HG03066 (cell line): ENCODE measurements around the gene MBNL1.

Experiments used
- ATAC-seq: cut with Tn5 transposase; IDR thresholded peaks from one replicate; pipeline ENCODE4 v1.9.1; 2021; ENCODE audit warnings: low read depth; ENCODE audit not compliant: unreplicated experiment

Gene MBNL1

GRCh38 chr3:152466784-152467183, 198.1 kb downstream of the MBNL1 start:
- ATAC-seq, result peak; percentile 51

DNA sequence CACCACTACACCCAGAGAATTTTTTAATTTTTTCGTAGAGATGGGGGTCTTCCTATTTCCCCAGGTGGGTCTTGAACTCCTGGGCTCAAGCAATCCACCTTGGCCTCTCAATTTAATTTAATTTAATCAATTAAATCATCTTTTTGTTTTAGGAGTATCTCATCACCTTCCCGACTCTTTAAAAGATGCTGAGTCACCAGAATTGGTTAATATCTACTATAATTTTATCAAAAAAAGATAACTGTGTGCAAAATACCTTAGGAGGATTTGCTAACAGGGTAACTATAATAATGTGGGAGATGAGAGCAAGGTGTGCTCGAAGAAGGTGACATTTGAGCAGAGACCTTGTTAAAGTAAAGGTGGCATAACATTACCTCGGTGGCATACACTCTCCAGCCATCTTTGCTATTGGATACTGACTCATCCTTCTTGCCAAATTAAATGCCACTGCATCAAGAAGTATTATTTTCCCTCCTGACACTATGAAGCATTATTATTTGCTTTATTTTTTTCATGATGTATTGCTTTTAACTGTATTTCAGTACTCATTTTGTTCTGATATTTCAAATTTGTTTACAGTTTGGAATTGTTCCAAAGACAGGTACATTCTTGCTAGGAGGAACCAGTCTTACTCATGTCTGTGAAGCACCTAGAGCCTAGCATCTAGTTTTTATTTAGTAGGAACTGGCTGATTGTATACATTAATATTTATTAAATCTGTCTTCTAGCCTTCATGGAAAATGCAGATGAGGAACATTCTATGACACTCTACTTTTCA, 200.7 kb downstream of the MBNL1 start:
- no peak for ATAC-seq

DNA sequence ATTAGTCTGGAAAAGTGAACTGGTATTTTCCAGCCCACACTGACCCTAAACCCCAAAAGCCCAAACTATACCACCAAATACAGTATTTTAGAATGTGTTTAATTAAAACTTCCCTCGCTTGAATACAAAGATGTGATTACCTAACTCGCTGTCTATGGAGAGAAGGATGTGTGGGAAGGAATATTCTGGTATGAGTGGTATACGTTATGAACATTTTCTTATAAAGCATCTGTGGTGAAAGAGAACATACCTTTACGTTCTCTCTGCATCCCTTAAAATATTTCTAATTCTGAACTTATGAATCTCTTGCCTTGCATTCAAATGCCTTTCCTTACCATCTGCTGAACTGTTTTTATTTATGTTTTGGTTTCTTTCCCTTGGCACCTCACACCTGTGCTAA, 201.4 kb downstream of the MBNL1 start:
- ATAC-seq, result no peak

DNA sequence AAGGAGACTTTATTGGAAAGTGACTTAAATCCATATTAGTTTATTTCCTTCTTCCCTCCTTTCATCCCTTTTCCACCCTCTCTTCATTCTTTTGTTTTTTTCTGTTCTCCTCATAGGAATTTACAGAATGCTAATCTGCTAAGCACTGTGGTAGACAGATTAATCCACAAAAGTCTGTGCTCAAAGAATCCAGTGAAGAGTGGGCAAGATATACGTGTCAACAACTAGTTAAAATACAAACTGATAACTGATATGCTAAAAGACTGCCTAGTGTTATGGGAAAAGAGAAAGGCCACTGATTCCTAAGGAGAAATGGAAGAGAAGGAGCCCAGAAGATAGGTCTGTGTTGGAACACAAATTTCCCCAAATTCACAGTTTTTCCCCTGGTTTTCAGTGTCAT, 202.2 kb downstream of the MBNL1 start:
- no peak for ATAC-seq

GRCh38 chr3:152471814-152472671, 203.3 kb downstream of the MBNL1 start:
- ATAC-seq, result peak; percentile 69

DNA sequence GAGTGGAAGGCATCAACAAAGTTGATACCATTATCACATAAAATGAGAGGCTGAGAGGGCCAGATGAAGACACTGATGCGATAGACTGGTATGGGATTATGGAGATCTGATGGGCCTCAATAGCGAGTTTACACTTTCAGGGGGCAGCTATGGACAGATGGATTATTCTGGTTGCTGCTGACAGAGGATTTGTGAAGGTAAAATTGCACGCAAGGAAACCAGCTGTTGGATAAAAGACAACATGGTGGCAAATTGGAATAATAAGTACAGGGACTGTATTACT, 203.9 kb downstream of the MBNL1 start:
- no peak for ATAC-seq

DNA sequence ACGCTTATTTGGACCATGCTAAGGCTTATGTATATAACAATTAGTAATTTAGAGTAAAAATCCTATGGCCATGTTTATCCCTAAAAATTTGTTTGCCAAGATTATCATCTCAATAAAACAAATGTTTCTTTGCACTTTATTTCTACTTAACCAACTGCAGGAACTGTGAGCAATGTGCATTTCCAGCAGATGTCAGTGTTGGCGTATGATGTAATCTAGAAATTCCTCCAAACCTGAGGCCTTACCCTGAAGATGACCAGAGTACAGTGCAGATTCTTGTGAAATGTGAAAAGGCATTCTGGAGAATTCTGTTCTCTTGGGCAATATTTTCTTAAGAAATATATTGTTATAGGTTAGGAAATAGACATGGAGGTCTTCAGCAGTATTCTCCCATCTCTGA, 205.9 kb downstream of the MBNL1 start:
- peak; percentile 69 for ATAC-seq

- ATAC-seq, result no peak
These were observed 208.7 kb downstream of the MBNL1 start for GRCh38 chr3:152477422-152477821.

DNA sequence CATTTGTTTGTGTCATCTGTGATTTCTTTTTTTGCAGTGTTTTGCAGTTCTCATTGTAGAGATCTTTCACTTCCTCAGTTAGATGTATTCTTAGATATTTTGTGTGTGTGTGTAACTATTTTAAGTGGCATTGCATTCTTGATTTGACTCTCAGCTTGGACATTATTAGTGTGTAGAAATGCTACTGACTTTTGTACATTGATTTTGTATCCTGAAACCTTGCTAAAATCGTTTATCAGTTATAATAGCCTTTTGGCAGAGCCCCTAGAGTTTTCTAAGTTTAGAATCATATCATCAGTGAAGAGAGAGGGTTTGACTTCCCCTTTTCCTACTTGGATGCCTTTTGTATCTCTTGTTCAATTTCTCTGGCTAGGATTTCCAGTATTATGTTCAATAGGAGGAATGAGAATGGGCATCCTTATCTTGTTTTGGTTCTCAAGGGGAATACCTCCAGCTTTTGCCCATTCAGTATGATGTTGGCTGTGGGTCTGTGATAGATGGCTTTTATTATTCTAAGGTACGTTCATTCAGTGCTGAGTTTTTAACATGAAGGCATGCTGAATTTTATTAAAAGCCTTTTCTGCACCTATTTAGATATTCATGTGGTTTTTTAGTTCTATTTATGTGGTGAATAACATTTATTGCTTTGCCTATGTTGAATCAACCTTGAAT, 211.7 kb downstream of the MBNL1 start:
- ATAC-seq, result peak; percentile 78

DNA sequence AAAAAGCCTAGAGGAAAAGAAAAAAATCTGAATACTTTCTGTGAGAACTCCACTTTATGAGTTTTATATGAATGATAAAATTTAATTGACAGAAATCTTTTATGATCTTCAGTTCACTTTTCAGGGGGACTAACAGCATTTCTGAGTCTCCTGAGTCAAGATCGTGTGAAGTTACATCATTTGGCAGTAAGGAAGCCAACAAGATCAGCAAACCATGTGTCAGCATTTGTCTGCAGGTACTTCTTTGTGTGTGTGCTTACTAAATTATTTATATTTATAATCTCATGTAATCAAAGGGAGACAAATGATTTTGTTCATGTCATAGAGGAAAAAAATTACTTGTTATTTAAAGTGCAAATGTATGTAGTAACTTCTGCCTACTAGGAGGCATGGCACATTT, 217.6 kb downstream of the MBNL1 start:
- no peak for ATAC-seq

- ATAC-seq, result no peak
These were observed 219.7 kb downstream of the MBNL1 start for GRCh38 chr3:152488449-152488848.

GRCh38 chr3:152491922-152492321, 223.2 kb downstream of the MBNL1 start:
- ATAC-seq, result peak; percentile 55

- ATAC-seq, result no peak
These were observed 227.6 kb downstream of the MBNL1 start for GRCh38 chr3:152496286-152496685.

GRCh38 chr3:152496716-152497115, 228.0 kb downstream of the MBNL1 start:
- ATAC-seq, result peak; percentile 44

GRCh38 chr3:152497457-152497856, 228.7 kb downstream of the MBNL1 start:
- ATAC-seq, result no peak

- no peak for ATAC-seq
These were observed 229.2 kb downstream of the MBNL1 start for GRCh38 chr3:152497890-152498289.

GRCh38 chr3:152499791-152500385, 231.2 kb downstream of the MBNL1 start:
- ATAC-seq, result no peak

- peak; percentile 95 for ATAC-seq
These were observed 237.2 kb downstream of the MBNL1 start for GRCh38 chr3:152505926-152506325.

DNA sequence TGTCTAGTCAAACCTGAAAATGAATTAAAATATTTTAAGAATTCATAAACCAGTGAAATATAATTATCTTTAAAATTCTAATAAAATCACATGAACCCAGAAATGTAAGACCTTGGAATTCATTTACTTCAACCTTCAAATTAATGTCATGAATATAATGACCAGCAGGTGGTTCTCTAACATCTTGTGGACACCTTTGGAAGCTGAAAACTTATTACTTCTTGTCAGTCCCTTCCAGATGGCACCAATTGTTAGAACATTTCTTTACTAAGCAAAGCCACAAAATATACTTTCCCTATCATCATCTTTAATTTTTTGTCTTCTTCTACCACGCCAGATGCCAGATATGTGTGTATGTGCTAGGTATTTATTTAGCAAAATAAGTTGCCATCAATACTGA, 240.0 kb downstream of the MBNL1 start:
- ATAC-seq, result no peak

GRCh38 chr3:152511904-152512303, 243.2 kb downstream of the MBNL1 start:
- peak; percentile 75 for ATAC-seq

DNA sequence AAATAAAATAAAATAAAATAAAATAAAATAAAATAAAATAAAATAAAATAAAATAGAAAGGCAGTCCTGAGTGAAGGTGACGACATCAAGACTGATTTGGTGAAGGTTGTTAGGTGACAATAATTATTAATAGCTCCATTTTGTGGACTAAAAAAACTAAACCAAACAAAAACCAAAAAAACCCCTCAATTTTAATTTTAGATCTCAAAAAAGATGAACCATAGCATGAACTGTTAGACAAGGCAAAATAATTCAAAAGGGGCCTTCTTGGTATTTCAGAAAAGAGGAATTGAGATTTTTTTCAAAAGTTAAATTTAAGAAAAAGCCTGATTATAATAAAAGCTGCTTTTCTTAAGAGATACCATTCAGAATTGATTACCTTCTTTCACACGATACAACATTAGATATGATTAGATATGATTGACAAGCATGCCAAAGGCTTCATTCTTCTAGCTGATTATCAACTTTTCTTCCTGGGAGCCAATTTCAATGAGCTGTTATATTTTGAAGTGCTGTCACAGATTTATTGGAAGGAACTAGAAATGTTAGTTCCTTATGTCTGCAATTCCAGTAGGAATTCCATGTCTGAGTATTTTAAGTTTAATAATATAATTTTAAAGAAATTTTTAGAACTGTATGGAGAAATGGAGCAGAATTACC, 244.7 kb downstream of the MBNL1 start:
- no peak for ATAC-seq
